ENCODE data around the gene NIPA2. TPM values are rescaled to one million over a fixed set of nuclear protein-coding genes. Genes with fewer than 3 reads are reported as not detected.

Gene NIPA2
- total RNA-seq, 2 donors from 2014 or later: 28.1 to 34.3 TPM

GRCh38 chr15:22844421-22845288, 6.2 kb downstream of the NIPA2 start:
- Histone ChIP-seq H3K27me3 (no peaks in the 10 kb centered on the region), H3K9me3 (no peaks in the 10 kb centered on the region), H3K36me3 (peaks cover 3% of the 10 kb centered on the region), H3K27ac (no peak overlapping the region), H3K4me1 (peaks cover 0 to 33% of the 10 kb centered on the region in 2 donors), H3K4me3 (no peak overlapping the region)
- DNase-seq (ENCODE audit: low spot score): no peak
- TF ChIP-seq CTCF (IDR thresholded peaks at IDR 0.05): no peak

DNA sequence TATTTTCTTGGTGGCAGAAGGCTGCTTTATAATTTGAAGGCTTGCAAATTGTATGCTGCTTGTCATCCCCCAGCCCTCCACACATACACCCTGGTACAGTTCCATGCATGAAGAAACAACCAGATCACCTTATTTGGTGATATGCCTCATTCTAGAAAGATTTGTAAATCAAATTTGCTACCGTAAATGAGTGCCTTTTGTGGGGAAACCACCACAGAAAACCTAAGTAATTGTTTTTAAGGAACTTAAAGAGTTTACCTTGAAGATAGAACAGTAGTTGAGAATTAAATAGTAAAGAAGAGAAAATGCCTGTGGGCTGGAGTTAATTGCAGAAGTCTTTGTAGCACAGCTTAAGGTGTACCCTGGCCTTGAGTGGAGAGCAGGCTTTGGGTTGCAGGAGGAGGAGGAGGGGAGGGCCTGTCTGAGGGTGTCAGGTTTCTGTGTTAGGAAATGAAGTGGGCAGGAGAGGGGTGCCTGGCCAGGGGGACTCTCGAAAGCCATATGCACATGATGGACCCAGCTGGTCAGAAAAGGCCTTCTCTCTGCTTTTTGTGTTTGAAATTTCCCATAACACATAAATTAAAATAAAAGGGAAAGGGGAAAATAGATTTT, 6.9 kb downstream of the NIPA2 start:
- Histone ChIP-seq H3K27me3 (no peaks in the 10 kb centered on the region), H3K4me3 (no peak overlapping the region), H3K4me1 (peaks cover 0 to 26% of the 10 kb centered on the region in 2 donors), H3K9me3 (no peaks in the 10 kb centered on the region), H3K36me3 (peaks cover 6% of the 10 kb centered on the region), H3K27ac (no peak overlapping the region)
- no peak for TF ChIP-seq CTCF (IDR thresholded peaks at IDR 0.05)
- DNase-seq (ENCODE audit: low spot score): no peak

GRCh38 chr15:22846073-22846472, 7.6 kb downstream of the NIPA2 start:
- no peak for TF ChIP-seq CTCF (IDR thresholded peaks at IDR 0.05)
- H3K36me3 ChIP-seq: peaks cover 8% of the 10 kb centered on the region

GRCh38 chr15:22850055-22850454, 11.6 kb downstream of the NIPA2 start:
- DNase-seq (ENCODE audit: low spot score): no peak
- no peak for TF ChIP-seq CTCF (IDR thresholded peaks at IDR 0.05)
- Histone ChIP-seq H3K27ac (no peak overlapping the region), H3K4me1 (peaks cover 0 to 5% of the 10 kb centered on the region in 2 donors), H3K36me3 (peaks cover 31% of the 10 kb centered on the region), H3K9me3 (no peaks in the 10 kb centered on the region), H3K27me3 (no peaks in the 10 kb centered on the region), H3K4me3 (no peak overlapping the region)

More at GRCh38 chr15:22846073-22846472, 7.6 kb downstream of the NIPA2 start:
- no peak for DNase-seq (ENCODE audit: low spot score)
- no peaks in the 10 kb centered on the region for H3K9me3 ChIP-seq
- no peak overlapping the region for H3K27ac ChIP-seq
- H3K4me3 ChIP-seq: no peak overlapping the region
- no peaks in the 10 kb centered on the region for H3K27me3 ChIP-seq
- H3K4me1 ChIP-seq: peaks cover 0 to 19% of the 10 kb centered on the region in 2 donors

DNA sequence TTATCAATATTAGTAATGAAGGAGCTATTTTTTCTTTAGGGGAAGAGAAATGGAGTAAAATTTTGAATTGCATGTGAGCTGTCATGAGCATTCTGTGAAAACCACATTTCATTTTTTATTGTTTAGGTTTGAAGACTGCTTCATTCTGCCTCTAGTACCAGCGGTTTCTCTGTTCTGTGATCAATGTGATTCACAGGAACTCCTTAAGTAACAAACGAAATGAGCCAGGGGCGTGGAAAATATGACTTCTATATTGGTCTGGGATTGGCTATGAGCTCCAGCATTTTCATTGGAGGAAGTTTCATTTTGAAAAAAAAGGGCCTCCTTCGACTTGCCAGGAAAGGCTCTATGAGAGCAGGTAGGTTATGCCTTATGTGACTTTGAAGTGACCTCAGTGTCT, 13.0 kb downstream of the NIPA2 start:
- H3K4me1 ChIP-seq: no peaks in the 10 kb centered on the region
- no peaks in the 10 kb centered on the region for H3K9me3 ChIP-seq
- no peak for DNase-seq (ENCODE audit: low spot score)
- H3K36me3 ChIP-seq: peaks cover 37% of the 10 kb centered on the region
- no peak for TF ChIP-seq CTCF (IDR thresholded peaks at IDR 0.05)
- H3K4me3 ChIP-seq: no peak overlapping the region
- H3K27me3 ChIP-seq: no peaks in the 10 kb centered on the region
- no peak overlapping the region for H3K27ac ChIP-seq
